KBM-7 (cell line): Measurements from ENCODE around the gene FBRS.

Experiments used
- DNase-seq: peaks from one replicate; pipeline ENCODE4 v3.0.0-alpha.2; 2015
- in situ Hi-C: fragments of 300-500 bp; cut with MboI; formaldehyde crosslinking; loops from 2 replicates; pipeline ENCODE4 v1.14.3; 2020; ENCODE audit warnings: low sequenced_read_pairs, low pct_unique_long_range_greater_than_20kb, mixed read lengths

FBRS gene

DNA sequence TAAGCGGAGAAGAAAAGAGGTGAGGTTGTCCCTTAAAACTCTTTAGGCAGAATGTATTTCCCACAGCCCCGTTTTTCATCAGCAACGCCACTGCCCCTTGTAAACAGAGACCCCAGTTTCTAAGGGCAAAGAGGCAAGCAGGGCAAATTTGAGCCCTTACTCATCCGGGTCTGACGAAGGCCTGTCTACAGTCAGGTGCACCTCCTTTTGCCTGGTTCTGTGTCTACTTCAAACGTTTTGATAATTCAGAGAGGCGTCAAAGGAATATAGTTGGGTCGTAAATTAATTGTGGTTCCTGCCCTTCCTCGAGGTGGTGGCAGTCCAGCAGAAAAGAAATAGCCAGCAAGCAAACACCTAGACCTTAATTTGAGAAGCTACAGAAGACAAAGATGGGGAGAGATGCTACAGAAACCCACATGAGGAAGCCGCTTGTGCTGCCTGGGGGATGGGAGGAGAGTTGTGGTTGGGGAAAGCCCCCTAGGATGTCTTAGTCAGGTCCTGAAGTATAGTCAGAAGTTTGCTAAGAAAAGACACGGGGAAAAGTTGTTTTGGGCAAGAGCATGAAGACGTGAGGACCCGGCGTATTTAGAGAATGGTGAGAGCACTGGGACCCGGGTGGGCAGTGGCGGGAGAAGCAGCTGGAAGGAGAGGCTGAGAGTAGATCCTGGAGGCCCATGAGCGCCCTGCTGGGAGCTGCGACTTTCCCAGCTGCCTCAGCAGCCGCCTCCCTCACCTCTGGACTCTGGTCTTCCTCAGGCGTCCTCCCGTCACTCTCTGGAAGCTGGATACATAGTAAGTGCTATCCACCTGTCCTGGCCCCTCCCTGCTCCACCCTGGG, 2.4 kb downstream of the FBRS start:
- peak; percentile 31 for DNase-seq
- in situ Hi-C loops = no loop called here

DNA sequence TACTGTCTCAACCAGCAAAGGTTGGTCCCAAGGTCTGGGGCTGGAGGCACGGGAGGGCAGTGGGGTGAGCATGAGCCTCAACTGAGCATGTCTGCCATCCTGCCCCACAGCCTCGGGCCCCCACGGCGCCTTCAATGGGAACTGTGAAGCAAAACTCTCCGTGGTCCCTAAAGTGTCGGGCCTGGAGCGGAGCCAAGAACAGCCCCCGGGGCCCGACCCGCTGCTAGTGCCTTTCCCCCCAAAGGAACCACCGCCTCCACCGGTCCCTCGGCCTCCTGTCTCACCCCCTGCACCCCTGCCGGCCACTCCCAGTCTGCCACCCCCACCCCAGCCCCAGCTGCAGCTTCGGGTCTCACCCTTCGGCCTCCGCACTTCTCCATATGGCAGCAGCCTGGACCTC, 4.2 kb downstream of the FBRS start:
- in situ Hi-C loops = no loop called here
- no peak for DNase-seq

DNA sequence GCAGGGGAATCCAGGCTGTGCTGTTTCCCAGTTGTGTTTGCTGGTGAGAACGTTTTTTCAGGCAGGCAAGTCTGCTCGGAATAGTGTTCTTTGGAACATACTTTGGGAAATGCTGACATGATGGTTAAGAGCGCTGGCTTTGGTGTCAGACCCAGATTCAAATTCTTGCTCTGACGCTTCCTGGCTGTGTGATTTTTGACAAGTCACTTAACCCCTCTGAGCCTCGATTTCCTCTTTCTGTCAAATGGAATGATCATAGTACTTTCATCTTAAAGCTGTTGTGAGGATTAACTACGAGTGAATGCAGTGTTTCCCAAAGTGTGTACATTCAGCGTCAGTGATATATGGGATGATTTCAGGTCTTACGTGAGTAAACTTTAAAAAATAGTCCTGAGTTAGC, 4.8 kb downstream of the FBRS start:
- no peak for DNase-seq
- in situ Hi-C loops = no loop called here

DNA sequence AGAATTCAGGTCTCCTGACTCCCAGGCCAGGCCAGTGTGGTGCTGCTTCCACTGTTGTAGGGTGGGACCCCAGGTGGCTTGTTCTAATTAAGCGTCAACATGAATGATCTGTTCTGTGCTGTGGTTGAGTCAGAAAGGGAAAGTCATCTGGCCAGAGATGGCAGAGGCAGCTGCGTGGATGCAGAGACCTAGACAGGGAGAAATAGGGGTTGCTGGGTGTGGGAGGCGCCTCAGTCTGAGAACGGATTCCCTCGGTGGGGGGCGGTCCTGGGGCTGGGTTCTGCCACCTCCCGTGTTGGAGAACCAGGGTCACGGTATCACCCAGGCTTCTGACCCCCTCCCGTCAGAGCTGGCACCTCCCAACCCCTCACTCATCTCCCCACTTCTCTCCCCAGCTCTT, 5.6 kb downstream of the FBRS start:
- in situ Hi-C loops = no loop called here
- DNase-seq = no peak

DNA sequence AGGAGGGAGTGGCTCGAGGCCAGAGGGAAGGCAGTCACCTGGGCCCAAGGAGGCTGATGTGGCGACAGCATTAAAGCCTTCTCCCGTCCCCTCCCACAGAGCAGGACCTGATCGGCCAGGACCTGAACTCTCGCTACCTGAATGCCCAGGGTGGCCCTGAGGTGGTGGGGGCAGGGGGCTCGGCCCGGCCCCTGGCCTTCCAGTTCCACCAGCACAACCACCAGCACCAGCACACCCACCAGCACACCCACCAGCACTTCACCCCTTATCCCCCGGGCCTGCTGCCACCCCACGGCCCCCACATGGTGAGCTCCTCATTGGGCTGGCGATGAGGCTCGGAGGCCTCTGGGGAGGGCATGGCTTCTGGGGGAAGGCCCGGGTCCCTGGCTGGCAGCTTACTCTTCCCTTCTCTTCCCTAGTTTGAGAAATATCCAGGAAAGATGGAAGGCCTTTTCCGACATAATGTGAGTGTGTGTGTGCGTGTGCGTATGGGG, 6.4 kb downstream of the FBRS start:
- DNase-seq = no peak

DNA sequence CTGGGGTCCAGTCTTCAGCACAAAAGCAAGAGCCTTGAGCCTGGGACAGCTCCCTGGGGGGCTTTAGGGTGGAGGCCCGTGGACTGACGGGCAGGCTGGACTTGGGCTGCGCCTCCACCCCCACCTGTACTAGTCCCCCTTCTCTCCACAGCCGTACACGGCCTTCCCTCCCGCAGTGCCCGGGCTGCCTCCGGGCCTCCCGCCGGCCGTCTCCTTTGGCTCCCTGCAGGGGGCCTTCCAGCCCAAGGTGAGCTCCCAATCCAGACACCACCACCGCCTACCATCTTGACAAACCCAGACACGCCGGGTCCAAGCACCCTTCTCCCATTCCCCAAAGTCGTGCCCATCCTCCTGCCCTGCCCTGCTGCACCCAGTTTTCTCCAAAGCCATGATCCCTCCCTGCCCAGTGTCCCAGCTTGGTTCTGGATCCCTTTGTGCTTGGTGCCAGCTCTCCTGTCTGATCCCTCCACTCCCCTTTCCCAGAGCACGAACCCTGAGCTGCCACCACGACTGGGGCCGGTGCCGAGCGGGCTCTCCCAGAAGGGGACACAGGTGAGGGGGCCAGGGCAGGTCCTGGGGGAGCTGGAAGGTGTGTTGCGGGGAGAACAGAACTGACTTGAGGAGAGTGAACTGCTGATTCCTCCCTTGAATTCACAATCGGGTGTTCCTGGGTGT, 7.1 kb downstream of the FBRS start:
- no peak for DNase-seq
- in situ Hi-C loops = no loop called here

More for the DNA sequence above, 6.4 kb downstream of the FBRS start:
- in situ Hi-C loops = no loop called here

DNA sequence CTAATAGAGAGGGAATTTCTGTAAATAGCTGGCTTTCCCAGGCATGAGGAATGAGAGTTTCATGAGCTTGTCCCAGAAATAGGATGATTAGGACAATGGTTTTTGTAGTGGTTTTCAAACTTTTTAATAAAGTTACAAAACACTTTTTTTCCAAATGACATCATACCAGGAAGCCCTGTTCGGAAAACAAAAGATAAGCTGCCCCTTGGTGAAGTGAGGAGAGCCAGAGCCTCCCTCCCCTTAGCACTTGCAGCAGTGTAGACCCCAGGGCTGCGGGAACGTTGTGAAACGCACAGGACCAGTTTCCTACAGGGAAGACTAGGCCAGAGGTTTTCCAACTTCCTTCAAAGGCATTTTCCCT, 7.6 kb downstream of the FBRS start:
- DNase-seq = no peak
- in situ Hi-C loops = no loop called here

DNA sequence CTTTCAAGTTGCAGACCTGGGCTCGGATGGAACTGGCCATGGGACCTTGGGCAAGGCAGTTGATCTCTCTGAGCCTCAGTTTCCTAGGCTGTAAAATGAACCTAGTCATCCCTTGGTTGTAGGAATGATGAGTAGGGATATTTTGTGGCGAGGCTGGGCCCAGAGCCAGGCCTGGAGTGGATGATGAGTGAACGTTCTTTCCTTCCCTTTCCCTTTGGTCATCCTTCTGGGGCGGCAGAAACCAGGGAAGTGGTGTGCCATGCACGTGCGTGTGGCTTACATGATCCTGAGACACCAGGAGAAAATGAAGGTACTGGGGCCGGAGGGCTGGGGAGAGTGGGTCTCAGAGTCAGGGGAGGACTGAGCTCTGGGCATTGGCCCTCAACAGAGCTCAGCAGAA, 8.4 kb downstream of the FBRS start:
- in situ Hi-C loops = no loop called here
- no peak for DNase-seq

DNA sequence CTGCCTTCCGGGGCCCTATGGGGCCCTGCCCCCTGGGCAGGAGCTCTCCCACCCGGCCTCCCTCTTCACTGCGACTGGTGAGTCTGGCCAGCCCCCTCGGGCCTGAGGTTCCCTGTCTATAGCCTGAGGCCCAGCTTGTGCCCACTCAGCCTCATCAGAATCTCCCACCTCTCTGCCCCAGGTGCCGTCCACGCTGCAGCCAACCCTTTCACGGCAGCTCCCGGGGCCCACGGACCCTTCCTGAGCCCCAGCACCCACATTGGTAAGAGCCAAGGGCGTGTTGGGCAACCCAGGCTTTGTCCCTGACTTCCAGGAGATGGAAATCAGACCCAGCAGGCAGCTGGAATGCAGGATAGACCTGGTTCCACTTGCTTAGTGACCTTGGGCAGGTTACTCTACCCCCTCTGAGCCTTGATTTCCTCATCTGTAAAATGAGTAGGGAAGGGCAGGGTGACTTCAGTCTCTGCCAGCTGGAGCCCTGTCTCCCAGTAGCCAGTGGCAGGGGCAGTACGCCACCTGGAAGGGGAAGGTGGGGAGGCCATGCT, 9.2 kb downstream of the FBRS start:
- no peak for DNase-seq
- in situ Hi-C loops = no loop called here

DNA sequence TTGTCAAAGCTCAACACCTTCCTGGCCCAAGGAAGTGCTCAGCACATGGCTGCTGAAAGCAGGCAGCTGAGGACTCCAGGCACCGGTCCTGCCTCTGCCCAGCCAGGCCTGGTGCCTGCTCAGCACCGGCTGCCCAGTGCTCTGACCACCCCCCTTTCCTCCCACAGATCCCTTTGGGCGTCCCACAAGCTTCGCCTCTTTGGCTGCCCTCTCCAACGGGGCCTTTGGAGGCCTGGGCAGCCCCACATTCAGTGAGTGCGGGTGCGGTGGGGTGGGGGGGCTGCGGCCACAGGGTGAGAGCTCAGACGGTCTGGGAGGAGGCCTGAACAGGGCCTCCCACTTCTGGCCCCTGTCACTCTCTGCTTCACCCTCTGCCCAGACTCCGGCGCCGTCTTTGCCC, 10.2 kb downstream of the FBRS start:
- DNase-seq = no peak
- in situ Hi-C loops = no loop called here

DNA sequence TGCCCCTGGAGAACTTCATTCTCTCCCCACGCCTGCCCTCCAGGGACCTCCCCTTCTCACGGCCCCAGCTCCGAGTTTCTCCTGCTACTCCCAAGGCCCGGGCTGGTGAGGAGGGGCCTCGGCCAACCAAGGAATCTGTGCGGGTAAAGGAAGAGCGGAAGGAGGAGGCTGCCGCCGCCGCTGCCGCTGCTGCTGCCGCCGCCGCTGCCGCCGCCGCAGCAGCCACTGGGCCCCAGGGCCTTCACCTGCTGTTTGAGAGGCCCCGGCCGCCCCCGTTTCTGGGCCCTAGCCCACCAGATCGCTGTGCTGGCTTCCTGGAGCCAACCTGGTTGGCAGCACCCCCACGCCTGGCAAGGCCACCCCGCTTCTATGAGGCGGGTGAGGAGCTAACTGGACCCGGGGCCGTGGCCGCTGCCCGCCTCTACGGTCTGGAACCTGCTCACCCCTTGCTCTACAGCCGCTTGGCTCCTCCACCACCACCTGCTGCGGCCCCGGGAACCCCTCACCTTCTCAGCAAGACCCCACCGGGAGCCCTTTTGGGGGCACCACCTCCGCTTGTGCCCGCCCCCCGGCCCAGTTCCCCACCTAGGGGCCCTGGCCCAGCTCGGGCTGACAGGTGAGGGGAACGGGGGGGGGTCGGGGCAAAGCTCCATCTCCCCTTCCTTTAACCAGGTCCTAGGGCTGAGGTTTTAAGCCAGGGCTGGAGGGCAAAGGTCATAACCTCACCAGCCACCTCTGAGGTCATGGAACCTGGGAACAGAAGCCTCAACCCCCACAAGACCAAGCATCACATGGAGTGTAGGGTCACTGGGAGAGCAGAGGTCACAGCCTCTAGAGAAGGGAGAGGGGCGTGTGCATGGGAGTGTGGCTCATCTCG, 11.0 kb downstream of the FBRS start:
- no peak for DNase-seq
- in situ Hi-C loops = no loop called here

DNA sequence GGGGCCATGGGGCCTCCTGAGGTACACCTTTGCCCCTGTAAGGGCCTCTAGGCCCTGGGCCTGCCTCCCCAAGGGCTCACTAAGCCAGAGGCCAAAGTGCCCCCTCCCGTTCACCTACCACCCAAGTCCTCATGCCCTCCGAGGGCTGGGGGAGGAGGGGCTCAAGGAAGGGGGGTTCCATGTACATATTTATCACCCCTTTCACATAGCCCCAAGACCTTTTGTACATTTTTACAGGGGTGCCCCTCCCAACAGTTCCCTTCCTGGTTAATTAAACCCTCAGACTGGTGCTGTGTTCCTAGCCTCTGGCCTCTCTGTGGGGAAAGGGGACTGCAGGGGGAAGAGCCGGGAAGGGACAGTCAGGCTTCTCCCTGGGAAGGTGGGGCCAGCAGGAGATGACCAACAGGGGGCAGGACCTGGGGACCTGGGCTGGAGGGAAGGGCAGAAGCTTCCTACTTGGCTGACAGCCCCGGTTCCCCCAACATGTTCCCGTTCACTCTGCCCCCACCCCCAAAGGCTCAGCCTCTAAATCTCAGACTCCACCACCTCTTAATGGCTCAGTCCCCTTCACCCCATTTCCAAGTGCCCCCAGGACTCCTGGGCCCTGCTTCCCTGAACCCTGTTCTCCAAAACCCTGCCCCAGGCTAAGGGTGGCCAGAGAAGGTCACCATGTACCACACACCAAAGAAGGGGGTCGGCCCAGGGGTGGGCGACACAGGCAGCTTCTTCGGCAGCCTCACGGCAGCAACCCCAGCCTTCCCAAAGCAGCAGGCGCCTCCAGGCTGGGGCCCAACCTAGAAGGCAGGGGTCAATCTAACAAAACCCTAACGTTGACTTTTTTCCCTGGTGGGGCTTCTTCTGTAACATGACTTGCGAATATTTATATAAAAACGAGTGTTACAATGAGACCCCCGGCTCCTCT, 11.9 kb downstream of the FBRS start:
- no peak for DNase-seq
- in situ Hi-C loops = no loop called here

DNA sequence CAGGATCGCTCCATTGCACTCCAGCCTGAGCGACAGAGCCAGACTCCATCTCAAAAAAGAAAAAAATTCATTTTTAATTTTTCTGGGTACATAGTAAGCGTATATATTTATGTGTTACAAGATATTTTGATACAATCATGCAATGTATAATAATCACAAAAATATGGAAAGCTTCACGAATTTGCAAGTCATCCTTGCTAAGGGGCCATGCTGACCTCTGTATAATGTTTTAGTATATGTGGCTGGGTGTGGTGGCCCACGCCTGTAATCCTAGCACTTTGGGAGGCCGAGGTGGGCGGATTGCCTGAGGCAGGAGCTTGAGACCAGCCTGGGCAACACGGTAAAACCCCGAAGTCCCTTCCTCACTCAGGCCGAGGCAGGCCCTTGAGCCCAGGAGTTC, 16.9 kb downstream of the FBRS start:
- in situ Hi-C loops = no loop called here
- DNase-seq = no peak

DNA sequence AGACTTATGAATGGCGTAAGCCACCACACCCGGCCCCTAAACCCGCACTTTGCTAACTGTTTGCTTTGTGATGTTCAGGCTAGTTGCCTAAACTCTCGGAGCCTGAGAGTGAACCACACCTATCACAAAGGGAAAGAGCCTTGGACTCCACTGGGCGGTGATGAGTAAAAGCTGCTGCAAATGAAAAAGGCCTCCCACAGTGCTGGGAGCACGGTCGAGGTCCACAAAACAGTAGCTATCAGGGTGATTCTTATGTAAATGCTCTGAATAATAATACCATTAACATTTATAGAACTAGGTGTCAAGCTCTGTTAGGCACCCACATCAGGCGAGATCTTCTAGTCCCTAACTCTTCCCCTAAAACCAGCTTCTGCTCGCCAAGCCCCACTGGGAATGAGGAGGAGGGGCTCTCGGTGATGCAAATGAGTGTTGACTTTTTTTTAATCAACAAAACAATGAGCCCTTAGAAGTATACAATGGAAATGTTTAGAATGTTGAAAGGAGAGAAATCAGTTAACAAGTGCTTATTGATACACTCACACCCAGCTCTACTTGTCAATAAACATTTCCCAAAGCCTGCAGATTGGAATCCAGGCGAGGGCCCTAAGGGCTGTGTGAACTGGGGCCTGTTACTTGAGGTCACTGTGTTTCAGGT, 19.8 kb downstream of the FBRS start:
- DNase-seq = no peak
- in situ Hi-C loops = no loop called here

DNA sequence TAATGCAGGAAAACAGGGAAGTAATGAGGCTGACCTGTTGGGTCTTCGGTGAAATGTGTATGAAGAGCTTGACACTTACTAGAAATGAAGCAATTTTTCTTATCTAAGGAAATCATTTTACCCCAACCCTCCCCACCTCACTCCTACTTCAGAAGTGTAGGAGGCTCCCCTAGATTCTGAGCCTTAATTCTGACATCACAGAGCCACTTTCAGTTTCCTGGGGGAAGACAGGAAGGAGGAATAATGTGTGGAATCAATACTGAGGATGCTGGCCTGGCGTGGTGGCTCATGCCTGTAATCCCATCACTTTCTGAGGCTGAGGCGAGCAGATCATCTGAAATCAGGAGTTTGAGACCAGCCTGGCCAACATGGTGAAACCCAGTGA, 20.3 kb downstream of the FBRS start:
- no peak for DNase-seq
- in situ Hi-C loops = no loop called here

DNA sequence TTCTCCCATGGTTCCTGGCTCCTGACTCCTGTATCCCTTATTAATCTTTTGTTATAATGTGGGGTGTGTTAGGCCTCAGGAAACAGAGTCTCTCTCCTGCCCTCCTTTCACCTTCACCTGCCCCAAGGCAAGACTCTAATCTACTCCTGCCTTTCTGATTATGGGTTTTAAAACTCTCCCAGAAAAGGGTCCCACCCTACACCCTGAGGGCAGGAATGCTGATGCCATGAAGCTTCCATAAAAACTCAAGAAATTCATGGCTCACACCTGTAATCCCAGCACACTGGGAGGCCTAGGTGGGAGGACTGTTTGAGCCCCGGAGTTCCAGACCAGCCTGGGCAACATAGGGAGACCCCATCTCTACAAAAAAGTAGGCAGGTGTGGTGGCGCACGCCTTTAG, 22.1 kb downstream of the FBRS start:
- DNase-seq = no peak
- in situ Hi-C loops = no loop called here

DNA sequence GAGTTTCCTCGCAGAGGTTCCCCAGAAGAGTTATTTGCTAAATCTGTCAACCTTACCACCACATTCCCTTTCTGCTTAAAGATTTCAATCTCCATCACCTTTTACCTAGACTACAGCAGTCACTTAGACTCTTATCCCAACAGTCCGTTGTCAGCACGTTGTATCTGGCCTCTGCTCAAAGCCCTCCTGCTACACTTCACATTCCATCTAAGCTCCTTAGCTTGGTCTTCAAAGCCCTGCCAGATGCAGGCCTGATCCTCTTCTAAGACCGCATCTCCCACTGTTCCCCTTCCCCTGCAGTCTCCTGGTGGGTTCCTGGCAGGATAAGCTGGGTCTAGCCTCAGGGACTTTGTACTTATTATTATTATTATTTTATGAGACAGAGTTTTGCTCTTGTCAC, 30.5 kb downstream of the FBRS start:
- in situ Hi-C loops = no loop called here
- no peak for DNase-seq

DNA sequence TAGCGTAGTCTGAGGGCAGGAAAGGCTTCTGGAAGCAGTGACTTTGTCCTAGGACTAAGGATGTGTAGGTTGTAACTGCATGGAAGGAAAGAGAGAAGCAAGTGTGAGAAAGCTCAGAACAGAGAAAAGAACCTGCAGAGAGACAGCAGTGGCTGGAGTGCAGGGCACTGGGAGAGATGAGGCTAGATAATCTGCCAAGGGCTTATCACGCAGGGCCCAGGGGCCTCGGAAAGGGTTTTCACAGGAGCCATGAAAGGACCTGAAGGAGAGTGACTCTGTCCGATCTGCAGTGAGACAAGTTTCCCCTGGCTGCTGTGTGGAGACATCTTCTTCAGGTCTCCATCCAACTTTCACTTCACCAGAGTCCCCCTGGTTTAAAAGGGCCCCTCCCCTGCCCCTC, 33.7 kb downstream of the FBRS start:
- no peak for DNase-seq
- in situ Hi-C loops = no loop called here
